GM12892 (cell line): ENCODE measurements around the gene SPARCL1.

Experiments used
- POLR2A ChIP-seq: IDR thresholded peaks from 2 replicates; pipeline ENCODE4 v1.6.1; 2011; ENCODE audit warnings: low read depth, low read length, control low read depth
- TAF1 ChIP-seq: IDR thresholded peaks from 2 replicates; pipeline ENCODE4 v1.6.1; 2011; ENCODE audit warnings: low read depth, mild to moderate bottlenecking, control low read depth, low read length, borderline replicate concordance

GRCh38 chr4:87461281-87461700 lies 67.9 kb downstream of the SPARCL1 start:
- TF ChIP-seq TAF1: no peak
- TF ChIP-seq POLR2A: no peak
